ENCODE data around the gene SUN3.

SUN3 gene, protein sequence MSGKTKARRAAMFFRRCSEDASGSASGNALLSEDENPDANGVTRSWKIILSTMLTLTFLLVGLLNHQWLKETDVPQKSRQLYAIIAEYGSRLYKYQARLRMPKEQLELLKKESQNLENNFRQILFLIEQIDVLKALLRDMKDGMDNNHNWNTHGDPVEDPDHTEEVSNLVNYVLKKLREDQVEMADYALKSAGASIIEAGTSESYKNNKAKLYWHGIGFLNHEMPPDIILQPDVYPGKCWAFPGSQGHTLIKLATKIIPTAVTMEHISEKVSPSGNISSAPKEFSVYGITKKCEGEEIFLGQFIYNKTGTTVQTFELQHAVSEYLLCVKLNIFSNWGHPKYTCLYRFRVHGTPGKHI

DNA sequence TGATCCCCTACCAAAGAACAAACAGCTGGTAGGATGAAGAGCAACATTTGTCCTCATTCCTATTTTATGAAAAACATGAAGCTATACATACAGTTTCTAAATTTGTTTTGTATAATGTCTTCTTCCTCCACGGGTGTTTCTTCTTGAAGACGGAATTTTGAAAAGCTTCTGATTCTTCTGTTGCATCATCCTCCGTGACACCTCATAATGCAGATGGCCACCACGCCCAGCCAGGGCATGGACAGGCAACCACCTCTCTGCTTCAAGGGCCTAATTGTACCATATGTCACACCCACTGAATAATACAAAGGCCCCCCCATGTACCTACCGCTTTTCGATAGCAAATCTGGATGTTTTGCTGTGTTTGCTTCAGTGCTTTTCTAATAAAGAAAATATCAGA is at the start of gene SUN3:
TSS of gene SUN3 (minus strand) at position 170 of the 400 bp plus-strand sequence. CDS start at position 1, 169 bp downstream.
- no peak for DNase-seq

DNA sequence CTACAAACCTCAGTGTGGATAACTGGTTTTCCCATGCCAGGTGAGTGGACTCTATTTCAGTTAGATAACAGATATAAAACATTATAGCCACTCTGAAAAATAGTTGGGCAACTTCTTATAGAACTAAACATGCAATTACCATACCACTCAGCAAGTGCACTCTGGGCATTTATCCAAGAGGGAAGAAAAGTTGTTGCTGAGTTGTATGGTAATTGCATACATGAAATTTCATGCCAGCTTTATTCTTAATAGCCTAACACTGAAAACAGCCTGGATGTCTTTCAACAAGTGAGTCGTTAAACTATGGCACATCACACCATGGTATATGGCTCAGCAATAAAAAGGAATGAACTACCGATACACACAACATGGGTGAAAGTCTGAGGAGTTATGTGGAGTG is 49.6 kb upstream of the SUN3 start:
- DNase-seq, result no peak

DNA sequence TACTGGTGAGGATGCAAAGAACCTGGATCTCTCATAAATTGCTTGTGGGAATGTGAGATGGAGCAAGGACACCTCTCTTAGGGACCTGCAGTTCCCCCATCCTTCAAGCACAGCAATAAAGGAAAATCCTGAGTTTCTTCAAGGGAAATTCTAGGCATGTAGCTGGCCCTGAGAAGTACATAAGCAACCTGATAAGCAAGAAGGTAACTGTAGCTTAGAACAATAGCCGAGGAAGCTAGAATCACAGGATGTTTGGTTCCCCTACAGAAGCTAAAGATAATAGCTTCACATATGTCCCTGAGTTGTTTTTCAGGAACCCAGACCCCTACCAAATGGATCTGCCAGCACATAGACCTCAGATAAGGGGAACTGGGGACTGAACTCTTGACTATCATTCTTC is 48.5 kb upstream of the SUN3 start:
- no peak for DNase-seq

DNA sequence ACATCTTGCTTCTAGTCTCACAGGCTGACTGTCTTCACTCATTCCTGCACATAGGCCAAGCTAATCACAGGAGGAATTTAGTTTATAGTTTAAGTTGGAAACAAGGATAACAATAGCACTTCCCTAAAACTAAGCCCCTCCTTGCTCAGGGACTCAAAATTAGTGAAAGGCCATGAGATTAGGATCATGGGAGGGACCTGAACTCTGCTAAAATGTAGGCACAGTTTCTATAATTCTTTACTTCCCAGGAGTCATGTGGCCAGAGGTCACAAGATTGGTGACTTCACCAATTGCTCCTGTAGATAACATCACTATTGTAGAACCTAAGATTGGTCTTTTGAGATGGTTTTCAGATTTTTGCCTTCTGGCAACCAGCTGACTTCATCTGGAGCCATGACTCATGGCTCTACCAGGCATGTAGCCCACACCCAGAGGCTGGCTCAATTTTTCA is 45.3 kb upstream of the SUN3 start:
- DNase-seq, result no peak

DNA sequence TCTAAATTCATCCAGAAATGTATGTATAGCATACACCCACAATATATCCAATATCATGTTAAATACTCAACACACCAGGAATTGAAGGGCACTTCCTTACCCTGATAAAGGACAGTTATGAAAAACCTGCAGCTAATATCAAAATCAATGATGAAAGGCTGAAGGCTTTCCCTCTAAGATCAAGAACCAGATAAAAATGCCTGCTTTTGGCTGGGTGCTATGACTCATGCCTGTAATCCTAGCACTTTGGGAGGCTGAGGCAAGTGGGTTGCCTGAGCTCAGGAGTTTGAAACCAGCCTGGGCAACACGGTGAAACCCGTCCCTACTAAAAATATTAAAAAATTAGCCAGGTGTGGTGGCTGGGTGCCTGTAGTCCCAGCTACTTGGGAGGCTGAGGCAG is 38.6 kb upstream of the SUN3 start:
- no peak for DNase-seq

DNA sequence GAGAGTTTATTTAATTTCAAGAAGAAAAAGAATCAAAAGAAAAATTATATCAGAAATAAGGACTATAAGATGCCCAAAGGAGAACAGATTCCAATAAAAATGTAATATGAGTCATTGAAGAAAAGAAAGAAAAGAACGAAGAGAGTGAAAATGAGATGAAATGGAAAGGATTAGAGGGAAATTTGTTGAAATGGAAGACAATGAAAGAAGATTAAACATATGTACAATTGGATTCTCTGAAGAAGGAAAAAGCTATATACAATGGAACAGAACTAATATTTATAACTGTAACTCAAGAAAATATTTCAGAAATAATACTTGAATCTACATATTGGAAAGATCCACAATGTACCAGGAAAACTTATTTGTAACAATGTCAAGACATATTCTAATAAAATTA is 35.1 kb upstream of the SUN3 start:
- no peak for DNase-seq

DNA sequence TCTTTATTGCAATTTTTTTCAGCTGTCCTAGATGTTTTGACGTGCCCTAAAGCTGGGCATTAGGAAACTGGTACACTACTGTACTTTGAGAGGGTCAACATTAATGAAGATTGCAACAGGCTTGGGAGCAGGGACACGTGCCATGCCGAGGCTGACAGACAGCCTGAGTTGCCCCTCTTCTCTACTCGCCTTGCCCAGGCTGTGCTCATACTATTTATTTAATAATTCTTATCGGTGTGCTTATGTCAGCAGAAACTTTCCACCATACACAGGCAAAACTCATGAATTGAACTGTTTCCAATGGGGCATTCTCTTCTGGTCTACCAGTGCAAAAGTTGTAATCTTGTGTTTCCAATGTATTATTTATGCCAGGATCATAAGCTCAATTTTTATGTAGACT is 30.8 kb upstream of the SUN3 start:
- DNase-seq, result no peak

DNA sequence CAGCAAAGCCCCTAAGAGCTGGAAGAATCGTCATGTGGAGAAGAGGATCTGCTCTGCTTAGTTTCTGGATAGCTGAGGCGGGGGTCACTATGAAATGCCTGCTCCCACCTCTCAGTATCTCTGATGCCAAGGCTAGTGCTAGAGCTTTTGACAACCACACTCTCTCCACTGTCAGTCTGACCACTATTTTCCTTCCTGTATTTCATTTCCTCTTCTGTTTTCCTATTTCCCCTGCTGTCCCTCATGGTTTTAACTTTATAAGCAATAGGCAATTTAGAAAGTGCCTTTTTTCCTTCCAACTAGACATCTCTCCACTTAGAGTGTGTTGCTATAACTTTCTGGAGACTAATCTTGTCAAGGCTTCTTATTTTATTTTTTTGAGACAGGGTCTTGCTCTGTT is 30.1 kb upstream of the SUN3 start:
- no peak for DNase-seq

DNA sequence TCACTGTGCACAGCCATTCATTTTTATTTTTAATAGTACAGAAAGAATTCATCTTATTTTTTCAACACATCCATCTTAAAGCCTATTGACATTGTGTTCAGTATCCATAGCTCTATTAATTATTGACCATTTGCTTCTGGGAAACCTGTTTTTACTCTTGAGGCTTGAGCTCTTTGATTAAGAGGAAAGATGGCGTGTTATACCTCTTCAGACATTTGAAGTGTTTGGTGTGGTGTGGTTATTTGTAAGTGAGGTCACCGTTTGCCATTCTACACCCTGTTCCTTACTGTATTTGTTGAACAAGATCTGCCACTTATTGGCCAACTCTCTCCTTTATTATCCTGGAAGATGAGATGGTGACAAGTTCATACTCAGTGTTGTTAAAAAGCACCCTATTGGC is 24.8 kb upstream of the SUN3 start:
- no peak for DNase-seq

DNA sequence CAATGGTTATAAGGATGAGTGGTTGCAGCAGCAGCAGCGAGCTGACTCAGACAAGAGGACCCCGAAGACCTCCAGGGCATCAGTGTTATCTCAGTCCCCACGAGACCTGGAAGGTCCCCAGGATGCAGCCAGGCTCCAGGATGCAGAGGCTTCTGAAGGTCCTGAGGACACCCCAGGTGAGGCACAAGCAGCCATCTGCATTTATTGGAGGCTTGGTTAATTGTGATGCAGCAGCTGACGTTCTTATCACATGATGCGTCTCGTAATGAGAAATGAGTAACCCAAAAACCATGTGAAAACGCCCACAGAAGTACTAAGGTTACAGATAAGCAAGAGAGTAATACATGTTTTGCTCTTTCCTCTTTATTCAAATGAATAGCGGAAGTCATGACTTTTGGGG is 23.8 kb upstream of the SUN3 start:
- no peak for DNase-seq

DNA sequence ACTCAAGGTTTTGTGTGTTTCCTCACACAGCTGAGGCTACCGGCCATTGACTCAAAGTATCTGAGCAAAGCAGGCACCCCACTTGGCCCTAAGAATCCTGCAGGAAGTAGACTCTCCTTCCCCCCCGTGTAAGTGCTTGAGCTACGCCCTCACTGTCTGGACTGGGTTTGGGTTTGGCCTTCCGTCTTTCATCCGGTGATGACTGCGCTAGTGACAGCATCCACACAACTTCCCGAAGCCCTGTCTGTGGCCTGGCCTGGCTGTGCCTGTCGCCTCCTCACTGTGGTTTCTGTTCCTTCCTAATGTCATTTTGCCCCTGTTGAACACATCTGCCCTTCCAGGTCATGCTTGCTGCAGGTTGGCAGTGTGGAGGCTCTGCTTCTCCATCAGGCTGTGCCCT is 20.9 kb upstream of the SUN3 start:
- no peak for DNase-seq

DNA sequence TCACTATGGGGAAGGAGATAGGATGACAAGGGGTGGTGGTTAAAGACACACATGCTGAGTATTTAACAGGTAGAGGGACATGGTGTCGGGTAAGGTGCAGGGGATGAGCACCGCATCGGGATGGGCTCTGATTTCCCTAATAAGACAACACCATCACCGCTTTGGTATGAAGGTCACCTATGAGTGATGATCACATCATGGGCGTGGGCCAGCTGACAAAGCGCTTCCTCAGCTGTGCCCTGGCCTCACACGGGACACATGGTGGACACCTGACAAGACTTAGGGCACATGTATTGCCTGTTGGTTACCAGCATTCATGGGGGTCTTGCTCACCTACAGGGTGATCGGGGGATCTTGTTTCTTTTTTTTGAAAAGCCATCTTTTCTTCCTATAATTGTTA is 19.2 kb upstream of the SUN3 start:
- no peak for DNase-seq

DNA sequence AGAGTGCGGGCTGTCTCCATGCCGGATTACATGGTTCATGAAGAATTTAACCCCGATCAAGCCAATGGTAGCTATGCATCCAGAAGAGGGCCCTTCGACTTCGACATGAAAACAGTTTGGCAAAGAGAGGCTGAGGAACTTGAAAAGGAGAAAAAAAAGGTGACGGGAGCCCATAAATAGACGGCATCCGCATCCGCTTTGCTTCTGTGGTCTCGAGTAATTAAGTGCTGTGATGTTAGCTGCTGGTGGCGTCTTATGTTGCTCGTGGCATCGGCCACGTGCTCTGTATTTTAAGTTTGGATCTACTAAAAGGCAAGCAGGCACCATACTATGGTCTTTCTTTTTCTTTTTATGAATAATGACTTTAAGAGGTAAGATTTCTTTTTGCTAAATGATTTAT is 17.6 kb upstream of the SUN3 start:
- DNase-seq, result no peak

DNA sequence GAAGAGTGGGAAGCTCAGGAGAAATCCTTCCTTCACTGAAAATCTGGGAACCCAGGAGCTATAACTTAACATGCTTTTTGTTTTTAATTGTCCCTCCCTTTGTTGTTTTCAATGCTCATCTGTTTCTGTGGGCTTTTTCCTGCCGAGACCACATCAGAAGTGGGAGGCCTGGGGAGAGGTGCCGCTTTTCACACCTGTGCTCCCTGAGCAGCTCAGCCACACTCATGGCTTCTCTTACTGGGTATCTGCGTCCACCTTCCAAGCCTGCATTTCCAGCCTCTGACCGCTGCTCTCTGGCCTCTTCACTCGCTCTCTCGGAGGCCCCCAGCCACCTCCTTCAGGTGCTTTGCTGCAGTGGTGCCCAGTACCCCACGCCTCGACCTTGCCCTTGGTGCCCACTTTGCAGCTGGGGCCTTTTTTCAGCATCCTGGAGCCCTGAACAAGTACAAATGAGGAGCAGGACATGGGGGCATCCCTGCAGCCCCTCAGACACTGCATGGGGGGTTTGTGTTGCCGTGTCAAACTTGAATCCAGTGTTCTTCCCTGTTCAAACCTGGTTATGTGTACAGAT is 16.4 kb upstream of the SUN3 start:
- DNase-seq, result no peak

DNA sequence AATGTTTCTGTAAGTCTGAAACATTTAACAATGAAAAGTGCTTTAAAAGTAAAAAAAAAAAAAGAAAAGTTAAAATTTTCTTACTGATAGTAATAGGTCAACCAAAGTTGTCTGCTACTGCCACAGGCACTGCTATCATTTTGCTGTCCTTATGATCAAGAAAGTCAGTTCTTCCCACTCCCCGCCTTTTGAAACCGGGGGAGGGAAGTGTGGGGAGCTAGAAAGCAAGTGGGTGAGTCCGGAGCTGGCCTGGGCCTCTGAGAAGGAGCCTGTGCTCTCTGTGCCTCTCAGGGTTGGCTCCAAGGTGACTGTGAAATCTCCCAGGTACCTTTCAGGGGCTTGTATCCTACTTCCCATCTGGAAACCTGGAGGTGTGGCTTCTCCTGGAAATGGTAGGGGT is 13.7 kb upstream of the SUN3 start:
- no peak for DNase-seq

DNA sequence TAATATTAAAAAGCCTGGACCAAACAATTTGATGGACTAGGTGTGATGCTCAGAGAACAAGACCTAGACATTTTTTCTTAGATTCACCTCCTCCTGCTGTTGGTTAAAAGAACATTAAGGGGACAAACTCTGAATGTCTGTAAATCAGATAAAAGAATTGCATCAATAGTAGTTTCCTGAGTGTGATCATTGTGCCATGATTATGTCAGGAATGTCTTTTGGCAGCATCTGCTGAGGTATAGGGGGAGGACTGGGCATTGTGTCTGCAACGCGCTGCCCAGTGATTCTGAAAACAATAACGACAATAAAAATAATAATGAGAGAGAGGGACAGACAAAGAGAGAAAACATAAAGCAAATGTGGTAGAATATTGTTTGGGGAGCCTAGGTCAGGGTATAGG is 13.3 kb upstream of the SUN3 start:
- no peak for DNase-seq

DNA sequence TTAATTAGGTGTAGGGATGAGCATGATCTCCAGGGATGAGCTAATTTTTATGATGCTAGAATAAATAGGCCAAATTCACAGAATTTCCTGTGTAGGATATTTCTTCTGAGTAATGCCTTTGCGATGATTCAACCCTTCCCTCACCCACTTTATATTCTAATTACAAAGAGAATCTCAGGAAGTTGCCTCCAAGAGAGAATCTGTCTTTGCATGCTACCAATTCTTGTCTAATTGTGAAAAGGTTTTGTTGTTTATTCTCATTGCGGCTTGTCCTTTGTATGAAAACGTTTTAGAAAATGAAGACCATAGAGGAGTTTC is 12.7 kb upstream of the SUN3 start:
- DNase-seq, result no peak

DNA sequence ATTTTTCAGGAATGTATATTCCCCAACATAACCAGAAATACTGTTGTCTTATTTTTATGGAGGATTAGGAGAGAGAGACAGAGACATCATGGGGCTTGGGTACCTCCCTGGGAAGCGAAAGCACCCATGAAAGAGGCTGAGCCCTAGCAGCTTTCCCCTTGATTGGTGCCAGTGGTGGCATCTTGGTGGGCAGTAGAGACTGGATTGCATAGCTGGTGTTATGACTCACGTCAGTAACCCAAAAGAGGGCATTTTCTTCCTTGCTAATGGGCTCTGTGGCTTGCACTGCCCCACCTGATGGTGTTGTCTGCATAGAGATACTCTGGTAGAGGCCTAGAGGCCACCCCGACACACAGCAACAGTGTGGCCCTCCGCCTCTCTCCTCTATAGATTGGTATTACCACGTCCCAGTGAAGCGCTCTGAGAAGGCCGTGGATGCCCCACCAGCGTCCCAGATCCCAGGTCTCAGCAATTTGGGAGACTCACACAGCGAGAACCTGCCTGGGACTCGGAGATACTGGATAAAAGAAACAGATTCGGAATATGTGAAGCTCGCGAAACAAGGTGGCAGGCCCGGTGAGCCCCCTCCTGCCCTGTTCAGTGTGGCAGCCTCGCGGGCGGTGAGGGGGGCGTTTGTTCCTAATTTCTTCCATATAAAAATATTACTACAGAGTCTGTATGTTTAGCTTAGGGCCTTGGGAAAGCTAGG is 12.2 kb upstream of the SUN3 start:
- no peak for DNase-seq

DNA sequence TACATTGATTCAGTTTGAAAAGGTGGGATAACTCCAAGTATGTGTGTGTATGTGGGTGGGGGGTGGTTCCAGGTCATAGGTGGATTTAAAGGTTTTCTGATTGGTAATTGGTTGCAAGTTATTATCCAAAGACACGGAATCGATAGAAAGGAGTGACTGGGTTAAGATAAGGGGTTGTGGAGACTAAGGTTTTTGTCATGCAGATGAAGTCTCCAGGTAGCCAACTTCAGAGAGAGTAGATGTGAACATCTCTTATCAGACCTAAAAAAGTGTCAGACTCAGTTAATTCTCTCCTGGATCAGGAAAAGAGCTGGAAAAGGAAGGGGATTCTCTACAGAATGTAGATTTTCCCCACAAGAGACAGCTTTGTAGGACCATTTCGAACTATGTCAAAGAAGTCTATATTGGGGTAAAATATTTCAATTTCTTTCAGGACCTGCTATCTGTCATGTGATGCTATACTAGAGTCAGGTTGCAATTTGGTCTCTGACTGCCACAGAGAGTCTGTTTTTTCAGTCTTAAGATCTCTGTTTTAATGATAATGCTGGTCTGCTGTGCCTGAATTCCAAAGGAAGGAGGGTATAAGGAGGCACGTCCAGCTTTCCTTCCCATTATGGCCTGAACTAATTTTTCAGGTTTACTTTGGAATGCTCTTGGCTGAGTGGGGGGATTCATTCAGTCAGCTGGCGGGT is 10.1 kb upstream of the SUN3 start:
- no peak for DNase-seq

DNA sequence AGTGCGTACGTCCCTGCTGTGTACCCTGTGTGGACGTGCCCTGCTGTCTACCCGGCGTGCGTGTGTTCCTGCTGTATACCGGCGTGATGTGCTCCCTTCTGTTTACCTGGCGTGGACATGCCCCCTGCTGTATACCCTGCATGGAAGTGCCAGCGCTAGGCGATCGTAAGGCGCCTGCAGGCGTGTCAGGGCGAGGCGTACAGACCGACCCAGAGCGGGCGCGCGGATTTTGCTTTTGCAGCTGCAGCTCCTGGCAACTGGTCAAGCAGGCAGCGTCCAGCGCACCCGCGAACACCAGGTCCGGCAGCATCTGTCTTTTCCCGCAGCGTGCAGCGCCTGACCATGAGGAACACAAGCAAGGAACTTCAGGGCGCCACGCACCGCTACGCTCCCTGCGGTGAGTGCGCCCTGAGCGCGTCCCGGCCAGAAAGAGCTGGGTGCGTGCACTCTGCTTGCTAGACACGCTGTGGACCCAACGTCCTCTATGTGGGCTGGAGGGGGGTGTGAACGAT is 7.1 kb upstream of the SUN3 start:
- DNase-seq, result no peak

DNA sequence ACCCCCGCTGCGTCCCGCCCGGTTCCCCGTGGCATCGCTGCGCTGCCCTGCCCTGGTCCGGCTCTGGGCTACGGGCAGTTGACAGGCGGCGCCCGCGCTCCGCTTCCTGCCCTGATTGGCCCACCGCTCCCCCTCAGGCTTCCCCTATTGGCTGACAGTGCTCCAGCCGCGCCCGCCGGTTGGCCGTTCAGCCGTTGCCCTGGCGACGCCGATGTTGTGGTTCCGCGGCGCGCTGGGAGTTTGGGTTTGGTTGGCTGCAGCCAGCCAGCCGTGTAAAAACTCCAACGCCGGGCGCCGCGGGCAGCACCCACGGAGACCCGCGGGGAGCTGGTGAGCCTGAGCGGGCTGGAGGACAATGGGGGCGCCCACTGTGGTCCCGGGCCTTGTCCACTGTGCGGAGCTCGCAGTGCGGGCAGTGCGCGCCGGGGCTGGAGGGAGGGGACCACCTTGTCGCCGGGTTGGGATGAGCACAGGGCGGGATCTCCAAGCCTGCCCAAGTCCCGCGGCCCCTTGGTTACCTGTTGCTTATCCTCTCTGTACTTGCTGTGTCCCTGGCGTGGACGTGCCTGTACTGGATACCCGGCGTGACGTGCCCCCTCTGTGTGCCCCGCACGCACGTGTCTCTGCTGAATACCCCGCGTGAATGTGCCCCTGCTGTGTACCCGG is 6.5 kb upstream of the SUN3 start, which contains the start of gene C7orf57:
TSS of gene C7orf57 (plus strand) at position 243 of the 666 bp plus-strand sequence. CDS start 766 bp downstream, outside the sequence.
- peak; percentile 64 to 78 (median 70) for DNase-seq

DNA sequence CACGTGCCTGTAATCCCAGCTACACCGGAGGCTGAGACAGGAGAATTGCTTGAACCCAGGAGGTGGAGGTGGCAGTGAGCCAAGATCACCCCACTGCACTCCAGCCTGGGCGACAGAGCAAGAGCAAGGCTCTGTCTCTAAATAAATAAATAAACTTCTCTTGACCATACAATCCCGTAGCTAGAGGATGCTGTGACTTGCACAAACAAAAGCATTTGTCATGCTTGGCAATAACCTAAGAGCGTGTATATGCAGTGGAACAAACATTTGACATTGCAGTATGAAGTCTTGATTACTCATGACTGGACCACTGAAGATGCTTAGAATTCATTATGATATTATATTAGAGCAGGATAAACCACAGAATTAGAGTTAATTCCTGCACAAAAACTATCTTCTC is 5.0 kb upstream of the SUN3 start:
- no peak for DNase-seq

DNA sequence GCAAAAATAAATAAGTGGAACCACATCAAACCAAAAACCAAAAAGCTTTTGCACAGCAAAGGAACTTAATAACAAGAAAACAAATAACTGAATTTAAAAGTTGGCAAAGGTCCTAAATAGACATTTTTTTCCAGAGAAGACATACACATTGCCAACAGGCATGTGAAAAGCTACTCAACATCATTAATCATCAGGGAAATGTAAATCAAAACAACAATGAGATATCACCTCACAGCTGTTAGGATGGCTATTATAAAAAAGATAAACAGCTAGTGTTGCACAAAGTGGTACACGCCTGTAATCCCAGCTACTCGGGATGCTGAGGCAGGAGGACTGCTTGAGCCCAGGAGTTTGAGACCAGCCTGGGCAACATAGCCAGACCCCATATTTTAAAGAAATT is 2.2 kb upstream of the SUN3 start:
- DNase-seq, result no peak
